H1 (cell line): ENCODE data around the gene ANK2.

Experiments used
- CEBPB ChIP-seq: IDR thresholded peaks from 2 replicates; pipeline ENCODE4 v1.6.1; 2012; ENCODE audit warnings: low read depth, low read length
- CTCF ChIP-seq, 3 experiments: IDR thresholded peaks; 1 replicate in 2 of 3; 2 replicates in 1 of 3; pipeline versions ENCODE4 v1.5.1 to v1.6.1; 2011; ENCODE audit warnings: low read length in 3 of 3, mild to moderate bottlenecking in 3 of 3, inconsistent platforms in 2 of 3, low read depth in 1 of 3, moderate library complexity in 1 of 3; ENCODE audit not compliant: insufficient read depth in 1 of 3; ENCODE audit errors: control extremely low read depth in 1 of 3
- EZH2 ChIP-seq: fragments of 200-600 bp; sonication (generic); IDR thresholded peaks from 2 replicates; pipeline ENCODE4 v1.7.1; 2012; ENCODE audit warnings: low read depth, mild to moderate bottlenecking, moderate library complexity, low read length, inconsistent platforms; ENCODE audit not compliant: severe bottlenecking
- JUN ChIP-seq: IDR thresholded peaks from 2 replicates; pipeline ENCODE4 v1.6.1; 2011; ENCODE audit warnings: low read depth, mild to moderate bottlenecking, improper control_type of control experiment, low read length
- POLR2A ChIP-seq, 2 experiments: IDR thresholded peaks; 1 replicate in 1 of 2; 2 replicates in 1 of 2; pipeline ENCODE4 v1.6.1; 2011; ENCODE audit warnings: low read depth in 2 of 2, low read length in 2 of 2, mild to moderate bottlenecking in 2 of 2; ENCODE audit errors: control extremely low read depth in 1 of 2
- SIN3A ChIP-seq, 2 experiments: IDR thresholded peaks in 1 of 2; conservative IDR thresholded peaks in 1 of 2; 2 replicates each; pipeline ENCODE4 v1.6.1; 2011 to 2012; ENCODE audit warnings: low read length in 2 of 2, improper control_type of control experiment in 1 of 2, low read depth in 1 of 2, mild to moderate bottlenecking in 1 of 2
- SP2 ChIP-seq: IDR thresholded peaks from 2 replicates; pipeline ENCODE4 v1.6.1; 2012; ENCODE audit warnings: mild to moderate bottlenecking, low read length, inconsistent platforms

- TF ChIP-seq JUN = no peak
- TF ChIP-seq POLR2A (IDR thresholded peaks at IDR 0.05; ENCODE audit: control extremely low read depth in 1 of 2, low read depth in 2 of 2, low read length in 2 of 2) = no peak
- no peak for TF ChIP-seq CEBPB
- no peak for TF ChIP-seq CTCF (IDR thresholded peaks at IDR 0.05; ENCODE audit: control extremely low read depth in 1 of 3, insufficient read depth in 1 of 3, low read depth in 1 of 3, low read length in 3 of 3)
- no peak for TF ChIP-seq EZH2
- TF ChIP-seq SP2 = no peak
- no peak for TF ChIP-seq SIN3A (conservative IDR thresholded peaks at IDR 0.05 in 1 of 2, IDR thresholded peaks at IDR 0.05 in 1 of 2; ENCODE audit: low read depth in 1 of 2, low read length in 2 of 2)
Observed at GRCh38 chr4:113169368-113169767, 119.9 kb downstream of the ANK2 start.
